ENCODE results near the gene PELI3.

- no peak for TF ChIP-seq CTCF (IDR thresholded peaks at IDR 0.05)
- TF ChIP-seq ZFX (IDR thresholded peaks at IDR 0.05; ENCODE audit: borderline replicate concordance) = no peak
Measured at GRCh38 chr11:66505276-66505816, 38.6 kb downstream of the PELI3 start.
